ENCODE measurements around the gene HOXB5.

GRCh38 chr17:48632579-48633265 is 39.1 kb upstream of the HOXB5 start:
- TF ChIP-seq CTCF (IDR thresholded peaks at IDR 0.05) (no peak), EZH2 (IDR thresholded peaks at IDR 0.05; ENCODE audit: borderline replicate concordance, insufficient read depth, low read depth, low read length, poor library complexity, severe bottlenecking) (no peak)
